T-cell (primary cell): ENCODE results near the gene LCN2. TPM values are rescaled to one million over a fixed set of nuclear protein-coding genes. Genes with fewer than 3 reads are reported as not detected.

ENCODE experiments used
- ATAC-seq, 4 experiments: fragments of 200-7000 bp in 3 of 4; fragments of 150-1000 bp in 1 of 4; cut with Tn5 transposase; replicated peaks in 1 of 4; 1 replicate in 3 of 4; 2 replicates in 1 of 4; pipeline ENCODE4 v1.10.0; 2021; ENCODE audit warnings: moderate library complexity in 3 of 4, mild to moderate bottlenecking in 2 of 4, moderate number of reproducible peaks in 1 of 4
- CTCF ChIA-PET, 2 donors: fragments of 300-600 bp; sonication (Branson Sonifier 250); formaldehyde crosslinking; loops; one replicate each; lab custom pipeline; 2022; ENCODE audit warnings: antibody characterized with exemption in 2 of 2; lab: Charles Lee
- POLR2A ChIA-PET, 2 donors: fragments of 300-600 bp; sonication (Branson Sonifier 250); formaldehyde crosslinking; loops; one replicate each; lab custom pipeline; 2022; ENCODE audit warnings: antibody characterized with exemption in 2 of 2; lab: Charles Lee
- DNase-seq, 35 experiments: peaks; one replicate each; pipeline versions ENCODE4 v3.0.0 to v3.0.0-alpha.2; 2013 to 2023
- H3K27ac ChIP-seq: one replicate; pipeline ENCODE4 v1.5.1; 2013; ENCODE audit warnings: low read length
- H3K27me3 ChIP-seq, 2 experiments: replicated peaks in 1 of 2; 1 replicate in 1 of 2; 2 replicates in 1 of 2; pipeline versions ENCODE4 v1.6.1 to v1.7.0; 2013; ENCODE audit warnings: low read length in 1 of 2, mixed read lengths in 1 of 2; ENCODE audit not compliant: control insufficient read depth in 2 of 2, insufficient read depth in 2 of 2; ENCODE audit errors: extremely low read depth in 1 of 2
- H3K36me3 ChIP-seq, 2 donors: 1 replicate in 1 of 2; 2 replicates in 1 of 2; pipeline versions ENCODE4 v1.6.1 to v1.7.0; 2013; ENCODE audit warnings: low read length in 1 of 2; ENCODE audit not compliant: control insufficient read depth in 2 of 2, insufficient read depth in 1 of 2; ENCODE audit errors: extremely low read depth in 1 of 2
- H3K4me1 ChIP-seq, 2 experiments: 1 replicate in 1 of 2; 2 replicates in 1 of 2; pipeline versions ENCODE4 v1.6.1 to v1.7.0; 2013; ENCODE audit warnings: low read length in 2 of 2, mixed read lengths in 1 of 2; ENCODE audit not compliant: insufficient read depth in 2 of 2, control insufficient read depth in 1 of 2; ENCODE audit errors: extremely low read depth in 1 of 2
- H3K4me3 ChIP-seq, 2 donors: 1 replicate in 1 of 2; 2 replicates in 1 of 2; pipeline versions ENCODE4 v1.5.1 to v1.7.0; 2013; ENCODE audit warnings: mild to moderate bottlenecking in 2 of 2, low read length in 1 of 2, moderate library complexity in 1 of 2; ENCODE audit not compliant: control insufficient read depth in 1 of 2; ENCODE audit errors: extremely low read depth in 1 of 2
- H3K9me3 ChIP-seq: 2 replicates; pipeline ENCODE4 v1.7.0; 2013
- H3K27ac Mint-ChIP-seq, 2 donors: one replicate each; pipeline ENCODE4 v1.8.0; 2020 to 2021; ENCODE audit warnings: mild to moderate bottlenecking in 2 of 2, mixed read lengths in 2 of 2
- H3K27me3 Mint-ChIP-seq, 2 donors: one replicate each; pipeline ENCODE4 v1.8.0; 2021 to 2022; ENCODE audit warnings: mixed read lengths in 2 of 2
- H3K36me3 Mint-ChIP-seq: one replicate; pipeline ENCODE4 v1.8.0; 2021; ENCODE audit warnings: mixed read lengths
- H3K4me1 Mint-ChIP-seq, 3 donors: one replicate each; pipeline ENCODE4 v1.8.0; 2020 to 2022; ENCODE audit warnings: mixed read lengths in 3 of 3, mild to moderate bottlenecking in 1 of 3
- H3K4me3 Mint-ChIP-seq, 3 donors: one replicate each; pipeline ENCODE4 v1.8.0; 2020 to 2022; ENCODE audit warnings: mild to moderate bottlenecking in 3 of 3, mixed read lengths in 3 of 3, moderate library complexity in 3 of 3
- H3K9me3 Mint-ChIP-seq, 3 donors: one replicate each; pipeline ENCODE4 v1.8.0; 2020 to 2022; ENCODE audit warnings: mixed read lengths in 3 of 3
- WGBS: methylation state at CpG from one replicate; pipeline ENCODE4 v1.1.5; 2013; ENCODE audit warnings: missing lambda C conversion rate; ENCODE audit not compliant: insufficient coverage; 5-methylcytosine and 5-hydroxymethylcytosine counted together
- total RNA-seq, 35 experiments: library from RNA in 6 of 35; stranded (reverse) in 6 of 35; fragments of 120-200 nt in 1 of 35; gene quantifications; one replicate each; pipeline versions ENCODE4 v1.2.1 to v1.2.4 and lab custom pipeline; 2013 to 2026

The LCN2 gene
- total RNA-seq, 5 donors from 2014 or later (not counting 1 experiment from before 2014, with no cell fraction given) = not detected

- 24% methylated on average over 7 of the region's 11 CpGs for whole genome bisulfite sequencing
- ChIA-PET CTCF (interaction anchor here in 1 of 2 donors (1.5 to 1.7 kb wide), 2 partner anchors 31 to 32 kb away, joined by 6 to 8 read pairs; partner anchors contain the start of genes CIZ1 and PTGES2), POLR2A (interaction anchor here (0.6 to 0.8 kb wide), 5 partner anchors 28 to 539 kb away, joined by 3 to 6 read pairs (median 3); no protein-coding TSS in a partner anchor)
- Mint-ChIP-seq H3K27ac (peak overlapping the region; percentile 93 to 94), H3K9me3 (no peaks in the 10 kb centered on the region), H3K27me3 (no peaks in the 10 kb centered on the region), H3K4me1 (peaks cover 23 to 25% (median 24%) of the 10 kb centered on the region in 3 donors), H3K4me3 (peak overlapping the region; percentile 76 to 86 (median 85)), H3K36me3 (peaks cover 11% of the 10 kb centered on the region)
- Histone ChIP-seq H3K27me3 (no peaks in the 10 kb centered on the region), H3K36me3 (peaks cover under 1 to 16% of the 10 kb centered on the region in 2 donors), H3K9me3 (no peaks in the 10 kb centered on the region), H3K4me1 (peaks cover 2 to 21% of the 10 kb centered on the region in 2 experiments), H3K4me3 (peak overlapping the region; percentile 54 to 74), H3K27ac (peak overlapping the region; percentile 81)
- ATAC-seq (peak; percentile 39 to 60 (median 56)), DNase-seq (peak in 34 of 35 experiments; percentile 30 to 81 (median 50))
These were observed 10.2 kb downstream of the LCN2 start for GRCh38 chr9:128159522-128159783.

- H3K4me1 Mint-ChIP-seq = peaks cover 23 to 25% (median 24%) of the 10 kb centered on the region in 3 donors
- peak; percentile 78 to 94 (median 89) for DNase-seq
- WGBS = under 1% methylated on average over 57 of the region's 77 CpGs
- Histone ChIP-seq H3K27ac (peak within 1 kb of the TSS; percentile 81), H3K4me1 (peaks cover 2 to 21% of the 10 kb centered on the region in 2 experiments), H3K36me3 (peaks cover 4 to 19% of the 10 kb centered on the region in 2 donors), H3K9me3 (no peaks in the 10 kb centered on the region), H3K4me3 (peak within 1 kb of the TSS; percentile 58 to 74), H3K27me3 (no peaks in the 10 kb centered on the region)
- peaks cover 13% of the 10 kb centered on the region for H3K36me3 Mint-ChIP-seq
- H3K9me3 Mint-ChIP-seq = no peaks in the 10 kb centered on the region
- peak; percentile 85 to 87 (median 86) for ATAC-seq
- ChIA-PET CTCF (interaction anchor here in 1 of 2 donors (0.5 to 1.7 kb wide), 5 partner anchors 30 to 284 kb away, joined by 3 to 8 read pairs (median 5); partner anchors contain the start of genes CIZ1 and PTGES2), POLR2A (interaction anchor here (0.6 to 0.8 kb wide), 5 partner anchors 29 to 709 kb away, joined by 3 to 5 read pairs (median 3); partner anchors contain the start of genes LRSAM1 (in 1 of the 2) and RPL12 (in 1 of the 2))
- H3K27ac Mint-ChIP-seq = peak within 1 kb of the TSS; percentile 93 to 94
- H3K4me3 Mint-ChIP-seq = peak within 1 kb of the TSS; percentile 76 to 86 (median 85)
- no peaks in the 10 kb centered on the region for H3K27me3 Mint-ChIP-seq
These were observed 10.7 kb downstream of the LCN2 start, which contains the start of gene BBLN for GRCh38 chr9:128159784-128160602. Gene BBLN, plus strand, starts transcription at chr9:128160265. Its CDS starts 143 bp downstream, at chr9:128160408.

DNA sequence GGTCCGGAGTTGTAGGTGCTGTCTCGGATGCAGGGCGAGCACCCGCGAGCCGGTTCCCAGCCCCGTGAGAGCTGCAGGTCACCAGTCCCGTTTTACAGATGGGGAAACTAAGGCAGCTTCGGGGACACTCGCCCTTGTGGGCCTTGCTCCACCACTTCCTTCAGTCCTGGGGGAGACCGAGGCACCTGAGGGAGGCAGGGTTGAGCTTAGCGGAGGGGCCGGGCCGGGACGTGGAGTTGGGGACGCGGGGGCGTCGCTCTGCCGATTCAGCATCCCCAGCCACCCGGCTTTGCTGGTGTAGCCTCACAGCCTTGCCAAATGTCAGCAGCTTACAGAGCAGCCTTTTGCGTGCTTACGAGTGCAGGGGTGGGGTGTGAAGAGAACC, 11.3 kb downstream of the LCN2 start:
- ChIA-PET CTCF (interaction anchor here in 1 of 2 donors (0.5 to 1.7 kb wide), 7 partner anchors 29 to 721 kb away, joined by 3 to 8 read pairs (median 4); partner anchors contain the start of genes CIZ1 and PTGES2), POLR2A (interaction anchor here in 1 of 2 donors (0.8 kb wide), 1 partner anchor 709 kb away, joined by 3 read pairs; the partner anchor contains the start of genes LRSAM1 and RPL12)
- Histone ChIP-seq H3K27me3 (no peaks in the 10 kb centered on the region), H3K27ac (peak overlapping the region; percentile 54), H3K4me1 (peaks cover 2 to 21% of the 10 kb centered on the region in 2 experiments), H3K36me3 (peaks cover 7 to 19% of the 10 kb centered on the region in 2 donors), H3K9me3 (no peaks in the 10 kb centered on the region), H3K4me3 (peak overlapping the region; percentile 58 to 74)
- H3K4me1 Mint-ChIP-seq = peaks cover 23 to 25% (median 24%) of the 10 kb centered on the region in 3 donors
- H3K9me3 Mint-ChIP-seq = no peaks in the 10 kb centered on the region
- H3K4me3 Mint-ChIP-seq = peak overlapping the region; percentile 76 to 86 (median 85)
- peaks cover 13% of the 10 kb centered on the region for H3K36me3 Mint-ChIP-seq
- ATAC-seq (peak in 2 of 4 experiments; percentile 16 to 21), DNase-seq (peak in 22 of 35 experiments; percentile 4 to 53 (median 20))
- H3K27me3 Mint-ChIP-seq = no peaks in the 10 kb centered on the region
- H3K27ac Mint-ChIP-seq = peak overlapping the region; percentile 36 to 66
- 0% methylated on average over 17 of the region's 23 CpGs for WGBS

GRCh38 chr9:128161215-128161902, 12.1 kb downstream of the LCN2 start:
- DNase-seq = no peak
- ATAC-seq = no peak
- Histone ChIP-seq H3K36me3 (peaks cover 7 to 25% of the 10 kb centered on the region in 2 donors), H3K9me3 (no peaks in the 10 kb centered on the region), H3K4me3 (no peak overlapping the region), H3K4me1 (peaks cover 2 to 21% of the 10 kb centered on the region in 2 experiments), H3K27ac (no peak overlapping the region), H3K27me3 (no peaks in the 10 kb centered on the region)
- ChIA-PET POLR2A (interaction anchor here in 1 of 2 donors (0.7 kb wide), 1 partner anchor 68 kb away, joined by 5 read pairs; no protein-coding TSS in a partner anchor), CTCF (interaction anchor here in 1 of 2 donors (0.6 kb wide), 3 partner anchors 48 to 722 kb away, joined by 3 read pairs; no protein-coding TSS in a partner anchor)
- Mint-ChIP-seq H3K27me3 (no peaks in the 10 kb centered on the region), H3K4me1 (peaks cover 23 to 25% (median 24%) of the 10 kb centered on the region in 3 donors), H3K9me3 (no peaks in the 10 kb centered on the region), H3K36me3 (peaks cover 13% of the 10 kb centered on the region), H3K4me3 (peak overlapping the region; percentile 76 to 86 (median 85)), H3K27ac (peak overlapping the region; percentile 36 to 66)
- WGBS = 93% methylated on average over 10 of the region's 13 CpGs

DNA sequence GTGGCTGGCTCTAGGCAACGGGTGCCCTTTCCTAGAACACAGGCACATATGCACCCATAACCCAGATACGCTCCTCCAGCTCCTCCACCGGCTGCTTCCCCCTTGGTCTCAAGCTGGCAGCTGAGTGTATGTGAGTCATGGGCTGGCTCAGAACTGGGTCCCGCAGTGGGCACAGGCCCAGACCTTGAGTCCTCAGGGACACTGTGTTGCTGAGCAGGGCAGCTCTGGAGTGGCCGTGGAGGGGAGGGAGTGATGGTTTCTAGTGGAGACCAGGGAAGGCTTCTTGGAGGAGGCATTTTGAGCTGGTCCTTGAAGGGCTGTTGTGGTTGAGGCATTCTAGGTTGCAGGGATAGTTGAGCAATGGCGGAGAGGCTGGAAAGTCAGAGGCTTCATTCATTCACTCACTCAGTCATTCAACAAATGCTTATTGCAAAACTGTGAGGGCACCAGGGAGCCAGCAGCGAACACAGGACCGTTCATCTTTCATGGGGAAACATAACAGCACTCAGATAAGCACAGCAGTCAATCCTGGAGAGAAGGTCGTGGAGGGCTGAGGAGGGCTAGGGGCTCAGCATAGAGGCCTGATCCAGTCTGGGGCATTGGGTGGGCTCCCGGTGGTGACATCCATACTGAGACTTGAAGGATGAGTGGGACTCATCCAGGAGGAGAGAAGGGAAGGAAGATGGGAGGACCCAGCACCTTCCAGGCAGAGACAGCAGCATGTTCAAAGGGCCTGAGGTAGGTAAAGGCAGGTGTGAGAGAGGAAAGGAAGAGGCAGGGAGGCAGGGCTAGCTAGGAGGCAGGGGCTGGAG, 13.2 kb downstream of the LCN2 start:
- 94% methylated on average over 5 of the region's 10 CpGs for whole genome bisulfite sequencing
- H3K4me1 Mint-ChIP-seq = peaks cover 23 to 25% (median 24%) of the 10 kb centered on the region in 3 donors
- Histone ChIP-seq H3K27me3 (no peaks in the 10 kb centered on the region), H3K4me3 (no peak overlapping the region), H3K36me3 (peaks cover 15 to 36% of the 10 kb centered on the region in 2 donors), H3K4me1 (peaks cover 2 to 21% of the 10 kb centered on the region in 2 experiments), H3K27ac (no peak overlapping the region), H3K9me3 (no peaks in the 10 kb centered on the region)
- ATAC-seq (no peak), DNase-seq (no peak)
- ChIA-PET POLR2A (interaction anchor here in 1 of 2 donors (0.7 kb wide), 1 partner anchor 67 kb away, joined by 5 read pairs; no protein-coding TSS in a partner anchor), CTCF (no interaction called here)
- H3K27ac Mint-ChIP-seq = peak overlapping the region; percentile 48 to 58
- peaks cover 21% of the 10 kb centered on the region for H3K36me3 Mint-ChIP-seq
- no peaks in the 10 kb centered on the region for H3K27me3 Mint-ChIP-seq
- no peaks in the 10 kb centered on the region for H3K9me3 Mint-ChIP-seq
- H3K4me3 Mint-ChIP-seq = peak overlapping the region; percentile 1 to 86 (median 85)
